ENCODE measurements around the gene ZSCAN26. TPM values are rescaled to one million over a fixed set of nuclear protein-coding genes. Genes with fewer than 3 reads are reported as not detected.

ZSCAN26 gene
- total and polyA plus RNA-seq, 2 of the 8 experiments (the other 6 are each of a cell fraction or from before 2014, with no cell fraction given) = 7.0 to 8.5 TPM

DNA sequence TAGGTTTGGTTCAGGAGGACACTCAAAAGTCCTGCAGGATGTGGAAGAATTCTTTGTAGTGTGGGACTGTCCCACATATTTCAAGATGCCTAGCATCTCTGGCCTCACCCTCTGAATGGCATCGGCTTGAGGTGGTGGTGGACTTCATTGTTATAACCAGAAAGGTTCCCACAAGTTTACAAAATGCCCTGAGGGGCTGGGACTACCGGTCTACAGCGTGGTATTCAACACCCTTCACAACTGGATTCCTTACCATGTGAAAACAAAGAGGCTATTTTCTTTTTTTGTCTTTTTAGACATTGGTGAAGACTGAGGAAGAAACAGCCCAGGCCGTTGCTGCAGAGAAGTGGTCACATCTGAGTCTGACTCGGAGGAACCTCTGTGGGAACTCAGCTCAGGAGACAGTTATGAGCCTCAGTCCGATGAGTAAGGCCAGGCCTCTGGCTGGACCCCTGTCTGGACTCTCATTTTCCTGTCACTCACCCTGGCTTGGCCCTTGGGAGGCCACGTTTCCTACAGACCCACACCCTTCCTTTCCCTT is 29.6 kb downstream of the ZSCAN26 start:
- Histone ChIP-seq H3K4me1 (replicated peaks in 1 of 4; ENCODE audit: control insufficient read depth in 3 of 4, insufficient read depth in 4 of 4, low read length in 3 of 4) (no peaks in the 10 kb centered on the region), H3K79me1 (ENCODE audit: low read depth, low read length) (no peaks in the 10 kb centered on the region), H3K23me2 (ENCODE audit: low read depth, low read length) (no peaks in the 10 kb centered on the region; the same call in 1 of the 2 replicates), H3K56ac (replicated peaks; ENCODE audit: insufficient read length, low read depth, low read length) (no peak overlapping the region), H2BK12ac (ENCODE audit: low read depth, low read length) (no peak overlapping the region), H3K18ac (ENCODE audit: extremely low read depth, low read length) (no peak overlapping the region), H3K9me3 (ENCODE audit: insufficient read depth in 2 of 2, low read depth in 1 of 2, low read length in 1 of 2) (no peaks in the 10 kb centered on the region), H2AFZ (ENCODE audit: low read length) (no peak overlapping the region), H2BK15ac (ENCODE audit: low read length) (no peak overlapping the region), H3K36me3 (ENCODE audit: control insufficient read depth in 2 of 4, insufficient read depth in 4 of 4, low read length in 3 of 4) (peaks cover 0 to 14% (median 3%) of the 10 kb centered on the region in 4 experiments; a peak in 3 of 8 replicates), H4K8ac (ENCODE audit: extremely low read depth, insufficient read depth, low read length) (no peak overlapping the region), H3K23ac (ENCODE audit: insufficient read length) (no peak overlapping the region), H3K4ac (replicated peaks; ENCODE audit: insufficient read length, low read depth, low read length) (no peak overlapping the region), H2BK20ac (ENCODE audit: low read length) (no peak overlapping the region), H4K20me1 (replicated peaks in 1 of 2; ENCODE audit: control insufficient read depth in 1 of 2, insufficient read depth in 2 of 2, low read length in 2 of 2) (no peaks in the 10 kb centered on the region), H3K27me3 (replicated peaks in 1 of 4; ENCODE audit: control insufficient read depth in 3 of 4, extremely low read depth in 1 of 4, insufficient read depth in 3 of 4, low read length in 3 of 4) (no peaks in the 10 kb centered on the region), H3K4me2 (ENCODE audit: insufficient read depth in 1 of 2, low read depth in 2 of 2, low read length in 2 of 2) (no peak overlapping the region), H3K4me3 (ENCODE audit: extremely low read depth in 1 of 4, insufficient read depth in 2 of 4, low read depth in 3 of 4, low read length in 4 of 4) (no peak overlapping the region), H3K14ac (ENCODE audit: insufficient read length) (no peak overlapping the region), H4K5ac (ENCODE audit: insufficient read length, low read depth, low read length) (no peak overlapping the region), H3K27ac (ENCODE audit: low read depth, low read length) (no peak overlapping the region), H4K91ac (replicated peaks; ENCODE audit: insufficient read length, low read length) (no peak overlapping the region), H2BK5ac (ENCODE audit: low read depth, low read length) (no peak overlapping the region), H2AK5ac (ENCODE audit: low read depth, low read length) (no peak overlapping the region), H3K9ac (replicated peaks in 1 of 4; ENCODE audit: extremely low read depth in 1 of 4, low read depth in 3 of 4, low read length in 3 of 4) (no peak overlapping the region), H3K79me2 (ENCODE audit: control insufficient read depth in 1 of 2, insufficient read depth in 2 of 2, low read length in 2 of 2) (no peaks in the 10 kb centered on the region), H2BK120ac (replicated peaks; ENCODE audit: low read depth, low read length) (no peak overlapping the region)
- DNase-seq (ENCODE audit: low read depth in 1 of 2, low spot score in 2 of 2) = no peak
- FAIRE-seq = no peak
- ChIA-PET CTCF (ENCODE audit: partially characterized antibody) (no interaction called here), POLR2A (ENCODE audit: partially characterized antibody) (interaction anchor here (1.0 kb wide), 1 partner anchor 39 kb away, joined by 3 read pairs; the partner anchor contains the start of gene ZSCAN31)
- 86% methylated on average over 7 of the region's 7 CpGs; no CpG with 5 or more reads in 1 of the 2 experiments for WGBS, 2 experiments (ENCODE audit: extremely low coverage in 1 of 2, insufficient coverage in 1 of 2, insufficient read length in 1 of 2, insufficient replicate concordance in 2 of 2, low coverage in 1 of 2, low lambda C conversion rate in 2 of 2, missing lambda C conversion rate in 1 of 2)
- TF ChIP-seq TEAD4 (IDR thresholded peaks at IDR 0.05; ENCODE audit: low read depth, low read length) = no peak
- no peak for TF ChIP-seq SIN3A (conservative IDR thresholded peaks at IDR 0.05 in 1 of 2, IDR thresholded peaks at IDR 0.05 in 1 of 2; ENCODE audit: low read depth in 1 of 2, low read length in 2 of 2)
- TF ChIP-seq NANOG (IDR thresholded peaks at IDR 0.05; ENCODE audit: insufficient read depth, low read depth, low read length, poor library complexity, severe bottlenecking) = no peak
- no peak for TF ChIP-seq NRF1 (IDR thresholded peaks at IDR 0.05; ENCODE audit: low read depth, low read length)
- TF ChIP-seq CTCF (IDR thresholded peaks at IDR 0.05; ENCODE audit: control extremely low read depth in 1 of 3, insufficient read depth in 1 of 3, low read depth in 1 of 3, low read length in 3 of 3) = no peak
- no peak for TF ChIP-seq YY1 (IDR thresholded peaks at IDR 0.05; ENCODE audit: low read depth, low read length)
- TF ChIP-seq SRF (IDR thresholded peaks at IDR 0.05; ENCODE audit: low read depth, low read length) = no peak
- TF ChIP-seq SAP30 (IDR thresholded peaks at IDR 0.05; ENCODE audit: insufficient read depth, insufficient replicate concordance, low read length) = no peak
- TF ChIP-seq, protein P1, sequence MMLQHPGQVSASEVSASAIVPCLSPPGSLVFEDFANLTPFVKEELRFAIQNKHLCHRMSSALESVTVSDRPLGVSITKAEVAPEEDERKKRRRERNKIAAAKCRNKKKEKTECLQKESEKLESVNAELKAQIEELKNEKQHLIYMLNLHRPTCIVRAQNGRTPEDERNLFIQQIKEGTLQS (IDR thresholded peaks at IDR 0.05; ENCODE audit: insufficient read depth, low read depth, low read length) = no peak
- TF ChIP-seq JUND (IDR thresholded peaks at IDR 0.05; ENCODE audit: low read length) = no peak
